Muscle layer of duodenum (tissue), 2 donors: ENCODE measurements around the gene SRC.
A peak's percentile ranks its signal among the peaks of the same experiment; 100 is the strongest.

Source experiments
- H3K27ac ChIP-seq: one replicate; pipeline ENCODE4 v1.7.0; 2013; ENCODE audit warnings: mild to moderate bottlenecking, low read length
- H3K27me3 ChIP-seq: one replicate; pipeline ENCODE4 v1.7.0; 2013; ENCODE audit warnings: low read depth, mild to moderate bottlenecking, control low read depth, low read length
- H3K36me3 ChIP-seq, 2 donors: one replicate each; pipeline ENCODE4 v1.7.0; 2013; ENCODE audit warnings: low read length in 2 of 2, control low read depth in 1 of 2, mild to moderate bottlenecking in 1 of 2; ENCODE audit not compliant: insufficient read depth in 2 of 2, control insufficient read depth in 1 of 2
- H3K4me1 ChIP-seq, 2 donors: one replicate each; pipeline ENCODE4 v1.7.0; 2013; ENCODE audit warnings: low read length in 2 of 2, mild to moderate bottlenecking in 2 of 2, control low read depth in 1 of 2, moderate library complexity in 1 of 2; ENCODE audit not compliant: insufficient read depth in 2 of 2, control insufficient read depth in 1 of 2
- H3K4me3 ChIP-seq, 2 donors: one replicate each; pipeline ENCODE4 v1.7.0; 2013; ENCODE audit warnings: low read length in 2 of 2, low read depth in 1 of 2, mild to moderate bottlenecking in 1 of 2
- H3K9me3 ChIP-seq, 2 donors: one replicate each; pipeline ENCODE4 v1.7.0; 2013; ENCODE audit warnings: low read length in 2 of 2, control low read depth in 1 of 2, mild to moderate bottlenecking in 1 of 2; ENCODE audit not compliant: control insufficient read depth in 1 of 2
- donor health status: healthy.

SRC gene

DNA sequence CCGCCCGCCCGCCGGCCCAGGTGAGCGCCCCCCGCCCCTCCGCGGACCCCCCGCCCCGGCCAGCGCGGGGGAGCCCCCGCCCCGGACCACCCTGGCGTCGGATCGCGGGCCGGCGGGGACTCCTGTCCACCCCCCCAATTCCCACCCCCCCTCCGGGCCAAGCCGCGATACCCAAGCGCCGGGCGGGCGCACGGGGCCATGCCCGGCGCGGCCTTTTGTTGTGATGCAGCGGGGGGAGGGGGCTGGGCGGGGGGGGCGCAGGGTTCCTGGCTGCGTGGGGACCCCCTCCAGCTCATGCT is 245 bp downstream of the SRC start:
- no peaks in the 10 kb centered on the region for H3K27me3 ChIP-seq
- peaks cover 0 to 31% of the 10 kb centered on the region in 2 donors for H3K4me1 ChIP-seq
- H3K27ac ChIP-seq, result no peak overlapping the region
- peaks cover 4 to 5% of the 10 kb centered on the region in 2 donors for H3K36me3 ChIP-seq
- no peaks in the 10 kb centered on the region for H3K9me3 ChIP-seq
- H3K4me3 ChIP-seq, result peak overlapping the region in 1 of 2 donors; percentile 50

DNA sequence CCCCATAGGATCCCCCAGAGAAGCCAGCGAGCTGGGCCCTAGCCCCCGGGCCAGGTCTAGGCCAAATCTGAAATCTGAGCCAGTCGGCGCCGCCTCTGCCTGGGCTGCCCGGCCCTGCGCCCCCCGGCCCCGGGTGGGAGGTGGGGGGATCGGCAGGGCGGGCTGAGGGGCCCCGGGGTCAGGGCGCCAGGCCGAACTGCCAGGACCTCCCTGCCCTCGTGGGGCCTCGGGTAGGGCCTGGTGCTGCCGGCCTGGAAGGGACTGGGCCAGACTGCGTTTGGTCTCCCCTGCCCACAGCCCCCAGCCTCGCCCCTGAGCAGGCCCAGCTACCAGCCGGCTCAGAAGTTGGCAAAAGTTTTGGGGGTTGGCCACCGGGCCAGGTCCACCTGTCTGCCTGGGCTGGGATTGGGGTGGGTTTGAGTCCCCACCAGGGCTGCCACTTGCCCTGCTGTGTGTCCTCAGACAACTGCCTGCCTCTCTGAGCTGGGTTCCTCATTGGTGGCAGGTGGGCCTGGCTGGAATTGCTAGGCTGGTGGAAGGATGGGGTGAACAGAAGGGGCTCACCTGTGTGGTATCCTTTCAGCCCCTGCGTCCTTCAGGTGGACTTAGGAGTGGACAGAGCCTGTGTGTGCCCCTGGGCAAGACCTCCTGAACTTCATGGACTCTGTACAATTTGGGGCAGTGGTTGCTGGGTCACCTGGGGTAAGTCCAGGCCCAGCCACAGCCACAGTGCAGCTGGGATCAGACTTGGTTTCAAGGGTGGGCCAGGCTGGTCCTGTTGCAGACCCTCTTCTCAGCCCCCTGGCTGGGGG is 801 bp downstream of the SRC start:
- peak overlapping the region; percentile 50 to 60 for H3K4me3 ChIP-seq
- H3K36me3 ChIP-seq, result peaks cover 5 to 8% of the 10 kb centered on the region in 2 donors
- H3K27me3 ChIP-seq, result no peaks in the 10 kb centered on the region
- peak overlapping the region; percentile 77 for H3K27ac ChIP-seq
- H3K9me3 ChIP-seq, result no peaks in the 10 kb centered on the region
- peaks cover 0 to 31% of the 10 kb centered on the region in 2 donors for H3K4me1 ChIP-seq

DNA sequence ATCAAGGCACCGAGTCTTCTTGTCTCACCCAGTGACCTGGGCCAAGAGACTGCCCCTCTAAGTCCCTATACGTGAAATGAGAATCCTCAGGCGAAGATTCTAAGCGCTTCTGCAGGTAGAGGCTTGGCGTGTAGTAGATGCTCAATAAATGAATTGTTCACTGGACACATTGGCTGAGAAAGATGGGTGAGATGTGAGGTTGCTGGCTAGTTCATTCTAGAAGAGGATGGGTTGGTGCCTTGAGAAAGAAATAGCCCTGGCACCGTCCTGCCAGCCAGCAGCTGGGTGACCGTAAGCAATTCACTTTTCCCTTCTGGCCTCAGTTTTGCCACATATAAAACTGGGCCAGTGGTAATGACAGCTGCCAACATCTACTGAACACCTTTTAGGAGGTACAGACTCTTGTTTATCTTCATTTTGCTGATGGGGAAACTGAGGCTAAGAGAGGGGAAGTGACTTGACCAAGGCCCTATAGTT is 1.4 kb downstream of the SRC start:
- H3K9me3 ChIP-seq, result no peaks in the 10 kb centered on the region
- H3K27ac ChIP-seq, result peak overlapping the region; percentile 26
- peaks cover 5 to 13% of the 10 kb centered on the region in 2 donors for H3K36me3 ChIP-seq
- no peaks in the 10 kb centered on the region for H3K27me3 ChIP-seq
- H3K4me3 ChIP-seq, result peak overlapping the region; percentile 50 to 60
- H3K4me1 ChIP-seq, result peaks cover 0 to 31% of the 10 kb centered on the region in 2 donors

DNA sequence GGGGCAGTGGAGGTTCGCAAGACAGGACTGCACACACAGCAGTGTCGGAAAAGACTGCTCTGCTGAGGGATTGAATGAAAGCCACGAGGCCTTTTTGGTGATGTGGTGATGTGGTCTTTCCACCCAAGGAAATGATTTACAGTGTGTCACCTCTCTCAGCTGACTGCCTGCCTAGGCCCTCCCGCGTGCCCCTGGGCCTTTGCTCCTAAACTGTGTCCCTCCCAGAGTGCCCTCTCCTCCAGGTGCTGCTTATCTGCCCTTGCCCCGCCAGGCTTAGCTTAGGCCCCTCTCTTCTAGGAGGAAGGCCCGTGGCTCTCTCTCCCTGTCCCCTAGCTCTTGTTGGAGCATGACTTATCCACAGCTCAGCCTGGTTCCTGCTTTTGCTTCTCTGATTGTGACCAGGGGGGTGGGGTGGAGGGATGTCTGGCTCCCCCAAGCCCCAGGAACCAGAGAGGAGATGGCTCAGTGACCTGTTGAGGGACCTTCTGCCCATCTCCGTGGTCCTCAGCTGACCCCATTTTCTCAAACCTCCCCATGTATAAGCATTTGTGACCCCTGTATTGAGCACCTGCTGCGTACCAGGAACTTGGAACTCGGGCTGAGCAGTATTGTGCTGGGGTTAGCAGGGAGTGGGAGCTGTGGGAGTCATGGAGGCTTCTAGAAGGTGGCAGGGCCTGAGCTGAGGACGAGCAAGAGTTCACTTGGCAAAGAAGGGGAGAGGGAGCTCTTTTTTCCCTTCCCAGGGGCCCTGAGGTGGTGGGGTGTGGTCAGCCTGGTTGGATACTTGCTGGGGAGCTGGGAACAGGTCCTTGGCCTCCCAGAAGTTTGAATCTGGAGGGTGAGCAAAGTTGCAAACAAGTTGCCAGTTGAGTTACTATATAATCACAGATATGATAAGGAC is 2.2 kb downstream of the SRC start:
- peak overlapping the region; percentile 26 for H3K27ac ChIP-seq
- peaks cover 5 to 13% of the 10 kb centered on the region in 2 donors for H3K36me3 ChIP-seq
- H3K4me3 ChIP-seq, result peak overlapping the region in 1 of 2 donors; percentile 50
- H3K27me3 ChIP-seq, result no peaks in the 10 kb centered on the region
- peaks cover 2 to 31% of the 10 kb centered on the region in 2 donors for H3K4me1 ChIP-seq
- no peaks in the 10 kb centered on the region for H3K9me3 ChIP-seq

DNA sequence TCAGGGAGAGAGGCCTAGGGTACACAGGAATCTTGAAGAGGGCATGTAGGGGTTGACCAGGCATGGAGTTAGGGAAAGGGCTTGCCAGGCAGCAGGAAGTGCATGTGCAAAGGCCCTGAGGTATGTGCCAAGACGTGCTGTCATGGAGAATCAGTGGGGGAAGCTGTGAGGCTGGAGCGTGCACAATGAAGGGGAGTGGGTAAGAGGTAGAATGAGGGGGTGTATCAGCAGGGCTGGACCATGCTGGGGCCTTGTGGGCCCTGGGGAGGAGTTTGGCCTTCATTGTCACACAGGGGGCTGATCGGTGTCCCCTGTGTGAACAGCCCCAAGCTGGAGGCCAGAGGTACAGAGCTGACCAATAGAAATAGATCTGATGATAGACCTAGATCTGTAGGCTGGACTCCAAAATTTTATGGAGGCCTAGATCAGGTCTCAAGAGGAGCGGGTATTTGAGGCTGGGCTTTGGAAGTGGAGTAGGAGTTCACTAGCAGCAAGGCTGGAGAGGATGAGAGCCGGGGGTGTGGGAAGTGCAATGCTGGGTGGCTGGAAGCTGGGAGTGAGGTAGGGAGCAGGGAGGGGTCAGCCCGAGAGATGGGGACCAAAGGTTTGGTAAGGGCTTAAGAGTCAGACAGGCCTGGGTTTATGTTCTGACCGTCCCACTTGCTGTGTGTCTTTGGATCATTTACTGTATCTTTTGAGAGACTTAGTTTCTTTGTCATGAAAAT is 3.0 kb downstream of the SRC start:
- Histone ChIP-seq H3K36me3 (peaks cover 5 to 21% of the 10 kb centered on the region in 2 donors), H3K4me3 (no peak overlapping the region), H3K4me1 (peaks cover 4 to 31% of the 10 kb centered on the region in 2 donors), H3K9me3 (no peaks in the 10 kb centered on the region), H3K27ac (no peak overlapping the region), H3K27me3 (no peaks in the 10 kb centered on the region)

DNA sequence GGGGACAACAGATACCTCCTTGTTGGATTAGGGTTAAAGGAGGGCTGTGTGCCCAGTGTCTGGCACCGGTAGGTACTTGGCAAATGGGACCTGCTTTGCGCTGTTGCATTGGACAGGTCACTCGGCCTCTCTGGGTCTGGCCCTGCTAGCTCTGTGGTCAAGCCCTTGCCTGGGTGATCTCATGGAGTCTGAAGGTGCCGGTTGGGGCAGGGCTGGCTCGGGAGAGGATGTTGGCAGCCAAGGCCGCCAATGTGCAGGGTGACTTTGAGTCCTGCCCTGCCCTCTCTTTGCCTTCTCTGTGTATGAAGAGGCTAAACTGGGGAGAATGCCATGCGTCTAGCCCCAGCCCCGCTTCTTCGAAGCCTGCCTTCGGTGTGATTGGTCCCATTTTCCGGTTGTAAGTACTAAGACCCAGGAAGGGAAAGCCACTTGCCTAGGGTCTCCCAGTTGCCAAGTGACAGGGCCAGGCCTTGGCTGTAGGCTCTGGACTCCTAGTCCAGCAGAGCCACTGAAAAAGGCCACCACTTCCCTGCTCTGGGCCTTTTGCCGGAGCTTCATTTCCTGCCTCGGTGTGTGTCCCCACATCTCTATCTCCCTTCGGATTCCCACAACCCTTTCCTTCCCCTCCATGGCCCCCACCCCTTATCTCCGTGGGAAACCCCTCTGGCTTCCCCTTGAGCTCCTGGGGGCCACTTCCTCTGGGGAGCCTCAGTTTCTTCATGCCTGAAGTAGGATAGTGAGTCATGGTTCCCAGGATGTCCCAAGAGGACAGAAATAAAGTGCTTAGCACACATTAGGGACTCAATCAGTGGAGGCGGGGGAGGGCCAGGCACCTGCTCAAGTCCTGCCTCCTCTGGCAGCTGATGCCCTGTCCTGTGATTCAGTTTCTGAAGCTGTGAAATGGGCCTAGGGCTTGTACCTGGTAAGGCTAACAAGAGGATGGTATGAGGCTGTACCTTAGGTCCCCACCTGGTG is 3.9 kb downstream of the SRC start:
- no peaks in the 10 kb centered on the region for H3K9me3 ChIP-seq
- no peaks in the 10 kb centered on the region for H3K27me3 ChIP-seq
- peaks cover 4 to 31% of the 10 kb centered on the region in 2 donors for H3K4me1 ChIP-seq
- no peak overlapping the region for H3K27ac ChIP-seq
- H3K36me3 ChIP-seq, result peaks cover 5 to 23% of the 10 kb centered on the region in 2 donors
- no peak overlapping the region for H3K4me3 ChIP-seq

DNA sequence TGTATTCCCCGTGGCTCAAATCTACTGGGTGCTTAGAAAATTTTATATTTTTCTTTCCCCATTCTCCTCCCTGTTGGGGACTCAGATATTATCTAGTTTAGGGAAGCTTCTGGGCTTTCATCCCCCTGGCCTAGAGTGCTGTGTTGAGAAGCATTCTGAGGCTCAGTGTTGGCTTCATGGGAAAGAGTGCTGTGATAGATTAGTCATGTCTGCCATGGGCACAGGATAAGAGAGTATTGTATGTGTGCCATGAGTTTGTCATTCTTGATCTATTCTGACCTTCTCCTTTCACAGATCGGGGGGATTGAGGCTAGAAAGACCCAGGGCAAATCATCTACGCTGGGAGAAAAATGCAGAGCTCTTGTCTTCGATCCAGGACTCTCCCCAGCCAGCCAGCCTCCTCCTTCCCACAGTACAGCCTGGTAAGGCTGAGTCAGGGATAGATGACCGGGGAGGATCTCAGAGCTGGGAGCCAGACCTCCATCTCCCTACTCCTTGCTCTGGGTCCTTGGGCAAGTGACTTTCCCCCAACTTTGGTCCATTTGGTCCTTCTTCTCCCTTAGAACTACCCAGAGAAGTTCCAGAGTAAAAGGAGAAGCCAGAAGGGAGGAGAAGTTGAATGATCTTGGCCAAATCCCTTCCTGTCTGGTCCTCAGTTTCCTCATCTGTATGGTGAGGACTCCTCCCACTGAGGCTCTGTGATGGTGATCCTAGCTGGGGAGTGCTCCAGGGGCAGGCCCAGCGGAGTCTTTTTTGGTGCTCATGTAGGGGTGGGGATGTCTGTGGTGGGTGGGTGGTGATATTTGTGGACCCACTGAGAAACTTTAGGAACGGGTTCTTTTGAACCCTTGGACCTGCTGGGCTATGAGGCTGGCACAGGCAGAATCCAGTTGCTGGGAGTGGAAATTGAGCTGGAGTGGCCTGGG is 5.0 kb downstream of the SRC start:
- Histone ChIP-seq H3K4me1 (peaks cover 6 to 39% of the 10 kb centered on the region in 2 donors), H3K4me3 (no peak overlapping the region), H3K27ac (no peak overlapping the region), H3K36me3 (peaks cover 5 to 23% of the 10 kb centered on the region in 2 donors), H3K9me3 (no peaks in the 10 kb centered on the region), H3K27me3 (no peaks in the 10 kb centered on the region)

DNA sequence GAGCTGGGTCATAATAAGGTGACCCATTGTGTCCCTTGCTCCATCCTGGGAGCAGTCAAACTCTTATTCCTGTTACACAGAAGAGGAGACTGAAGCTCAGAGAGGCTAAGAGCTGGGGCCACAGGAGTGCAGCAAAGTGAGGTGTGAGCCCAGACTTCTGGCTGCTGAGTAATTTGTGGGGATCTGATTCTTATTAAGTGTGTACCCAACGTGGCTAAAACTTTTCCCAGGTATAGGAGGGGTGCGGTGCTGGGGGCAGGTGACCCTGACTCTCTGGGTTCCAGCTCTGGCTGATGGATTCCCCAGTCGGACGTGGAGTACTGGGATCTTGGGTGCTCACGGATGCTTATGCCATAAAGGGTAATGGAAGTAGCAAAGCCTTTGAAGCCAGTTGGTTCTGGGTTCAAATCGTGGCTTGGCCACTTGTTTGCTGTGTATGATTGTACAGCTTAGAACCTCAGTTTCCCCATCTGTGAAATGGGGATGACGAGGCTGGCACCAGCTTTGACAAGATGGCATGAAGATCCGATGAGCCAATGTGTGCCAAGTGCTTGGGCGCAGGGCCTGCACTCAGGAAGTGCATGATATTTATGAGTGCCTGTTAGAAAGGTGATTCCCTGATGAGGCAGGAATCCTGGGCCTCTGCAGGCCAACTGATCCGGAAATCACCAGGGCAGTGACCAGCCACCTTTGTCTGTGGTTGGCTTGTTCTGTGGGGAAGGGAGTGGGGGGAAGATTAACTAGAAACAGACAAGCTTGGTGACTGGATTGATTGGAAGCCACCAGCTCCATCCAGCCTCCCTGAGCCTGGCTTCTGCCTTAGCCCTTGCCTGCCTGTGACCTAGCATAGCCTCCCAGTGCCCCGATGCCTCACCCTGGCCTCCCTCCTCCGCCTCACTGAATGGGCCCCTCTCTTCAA is 6.0 kb downstream of the SRC start:
- Histone ChIP-seq H3K36me3 (peaks cover 5 to 23% of the 10 kb centered on the region in 2 donors), H3K9me3 (no peaks in the 10 kb centered on the region), H3K27ac (no peak overlapping the region), H3K4me3 (no peak overlapping the region), H3K27me3 (no peaks in the 10 kb centered on the region), H3K4me1 (peaks cover 11 to 46% of the 10 kb centered on the region in 2 donors)

DNA sequence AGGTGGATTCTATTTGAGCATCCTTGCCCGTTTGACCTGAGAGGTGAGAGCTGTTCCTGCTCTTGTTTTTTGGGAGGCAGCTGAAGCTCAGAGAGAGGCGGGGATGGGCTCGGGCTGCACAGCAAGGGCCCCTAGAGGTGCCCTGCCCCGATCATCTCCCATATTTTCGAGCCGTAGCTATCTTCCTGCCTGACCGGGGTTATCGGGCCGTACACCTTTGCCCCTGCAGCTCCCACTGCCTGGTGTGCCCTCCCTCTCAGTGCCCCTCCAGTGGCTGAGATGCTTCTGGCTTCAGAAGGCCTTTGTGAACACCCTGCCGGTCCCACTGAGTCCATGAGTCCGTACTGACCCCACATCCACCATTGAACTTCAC is 6.7 kb downstream of the SRC start:
- Histone ChIP-seq H3K9me3 (no peaks in the 10 kb centered on the region), H3K27me3 (no peaks in the 10 kb centered on the region), H3K36me3 (peaks cover 5 to 23% of the 10 kb centered on the region in 2 donors), H3K4me3 (no peak overlapping the region), H3K4me1 (peaks cover 16 to 45% of the 10 kb centered on the region in 2 donors), H3K27ac (no peak overlapping the region)
